KMS-11 (cell line): Measurements from ENCODE around the gene AK9.

Experiments
- H2AFZ ChIP-seq: fragments of 200-600 bp; sonication (generic); 2 replicates; pipeline ENCODE4 v1.6.1; 2016; ENCODE audit warnings: antibody characterized with exemption, mixed run types, low read depth
- H3K27ac ChIP-seq: fragments of 200-600 bp; sonication (generic); 2 replicates; pipeline ENCODE4 v1.6.1; 2016; ENCODE audit warnings: mild to moderate bottlenecking, mixed run types
- H3K27me3 ChIP-seq: fragments of 200-600 bp; sonication (generic); 2 replicates; pipeline ENCODE4 v1.6.1; 2017; ENCODE audit warnings: mild to moderate bottlenecking, low read depth, mixed run types, moderate library complexity; ENCODE audit not compliant: insufficient read depth
- H3K36me3 ChIP-seq: fragments of 200-600 bp; sonication (generic); 2 replicates; pipeline ENCODE4 v1.6.1; 2017; ENCODE audit warnings: mild to moderate bottlenecking, mixed run types; ENCODE audit not compliant: insufficient read depth
- H3K4me1 ChIP-seq: fragments of 200-600 bp; sonication (generic); 2 replicates; pipeline ENCODE4 v1.6.1; 2016; ENCODE audit warnings: mild to moderate bottlenecking, low read depth, mixed run types; ENCODE audit not compliant: poor library complexity, severe bottlenecking
- H3K4me2 ChIP-seq: fragments of 200-600 bp; sonication (generic); 2 replicates; pipeline ENCODE4 v1.7.0; 2016; ENCODE audit warnings: mild to moderate bottlenecking, mixed run types
- H3K4me3 ChIP-seq: fragments of 200-600 bp; sonication (generic); IDR thresholded peaks from 2 replicates; pipeline ENCODE4 v1.6.1; 2017; ENCODE audit warnings: low read depth, low read length, mixed read lengths; ENCODE audit not compliant: insufficient read depth
- H3K79me2 ChIP-seq: fragments of 200-600 bp; sonication (generic); 2 replicates; pipeline ENCODE4 v1.6.1; 2016; ENCODE audit warnings: low read depth, mixed run types; ENCODE audit not compliant: insufficient read depth
- H3K9ac ChIP-seq: fragments of 200-600 bp; sonication (generic); 2 replicates; pipeline ENCODE4 v1.6.1; 2016; ENCODE audit warnings: mild to moderate bottlenecking, mixed run types
- H4K20me1 ChIP-seq: fragments of 200-600 bp; sonication (generic); 2 replicates; pipeline ENCODE4 v1.6.1; 2016; ENCODE audit warnings: mild to moderate bottlenecking, mixed run types; ENCODE audit not compliant: insufficient read depth
- TF ChIP-seq, protein P1 (sequence below): fragments of 200-600 bp; sonication (generic); conservative IDR thresholded peaks from 2 replicates; pipeline ENCODE4 v1.6.1; 2017; ENCODE audit warnings: low read depth, mild to moderate bottlenecking, antibody characterized with exemption, low read length, moderate library complexity, mixed read lengths

AK9 gene

DNA sequence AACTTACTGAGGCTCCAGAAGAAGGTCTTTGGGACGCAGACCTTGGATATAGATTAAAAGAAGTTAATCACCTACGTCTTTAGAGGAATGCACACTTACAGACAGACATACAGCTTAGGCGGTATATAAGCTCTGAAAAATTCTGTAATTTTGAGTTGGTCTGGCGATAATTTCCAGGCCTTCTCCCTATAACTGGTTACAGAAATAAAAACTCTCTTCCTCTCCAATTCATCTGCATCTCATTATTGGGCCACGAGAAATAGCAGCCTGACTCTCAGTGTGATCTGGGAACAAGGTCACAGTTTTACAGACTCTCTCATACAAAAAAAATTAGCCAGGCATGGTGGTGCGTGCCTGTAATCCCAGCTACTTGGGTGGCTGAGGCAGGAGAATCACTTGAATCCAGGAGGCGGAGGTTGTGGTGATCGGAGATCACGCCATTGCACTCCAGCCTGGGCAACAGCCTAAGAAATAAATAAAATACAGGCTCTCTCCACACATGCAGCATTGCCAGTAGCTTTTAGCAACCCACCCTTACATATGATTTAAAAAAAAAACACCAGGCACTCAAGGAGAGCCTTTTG is 212.7 kb downstream of the AK9 start:
- H3K4me2 ChIP-seq: peak overlapping the region; percentile 50
- H3K36me3 ChIP-seq: no peaks in the 10 kb centered on the region
- no peak overlapping the region for H2AFZ ChIP-seq
- no peak overlapping the region for H3K9ac ChIP-seq
- no peak overlapping the region for H3K4me3 ChIP-seq
- peaks cover 64% of the 10 kb centered on the region for H3K79me2 ChIP-seq
- H3K4me1 ChIP-seq: peaks cover 57% of the 10 kb centered on the region
- H3K27ac ChIP-seq: no peak overlapping the region
- TF ChIP-seq, protein P1, sequence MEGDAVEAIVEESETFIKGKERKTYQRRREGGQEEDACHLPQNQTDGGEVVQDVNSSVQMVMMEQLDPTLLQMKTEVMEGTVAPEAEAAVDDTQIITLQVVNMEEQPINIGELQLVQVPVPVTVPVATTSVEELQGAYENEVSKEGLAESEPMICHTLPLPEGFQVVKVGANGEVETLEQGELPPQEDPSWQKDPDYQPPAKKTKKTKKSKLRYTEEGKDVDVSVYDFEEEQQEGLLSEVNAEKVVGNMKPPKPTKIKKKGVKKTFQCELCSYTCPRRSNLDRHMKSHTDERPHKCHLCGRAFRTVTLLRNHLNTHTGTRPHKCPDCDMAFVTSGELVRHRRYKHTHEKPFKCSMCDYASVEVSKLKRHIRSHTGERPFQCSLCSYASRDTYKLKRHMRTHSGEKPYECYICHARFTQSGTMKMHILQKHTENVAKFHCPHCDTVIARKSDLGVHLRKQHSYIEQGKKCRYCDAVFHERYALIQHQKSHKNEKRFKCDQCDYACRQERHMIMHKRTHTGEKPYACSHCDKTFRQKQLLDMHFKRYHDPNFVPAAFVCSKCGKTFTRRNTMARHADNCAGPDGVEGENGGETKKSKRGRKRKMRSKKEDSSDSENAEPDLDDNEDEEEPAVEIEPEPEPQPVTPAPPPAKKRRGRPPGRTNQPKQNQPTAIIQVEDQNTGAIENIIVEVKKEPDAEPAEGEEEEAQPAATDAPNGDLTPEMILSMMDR: no peak
- H4K20me1 ChIP-seq: no peaks in the 10 kb centered on the region
- no peaks in the 10 kb centered on the region for H3K27me3 ChIP-seq

DNA sequence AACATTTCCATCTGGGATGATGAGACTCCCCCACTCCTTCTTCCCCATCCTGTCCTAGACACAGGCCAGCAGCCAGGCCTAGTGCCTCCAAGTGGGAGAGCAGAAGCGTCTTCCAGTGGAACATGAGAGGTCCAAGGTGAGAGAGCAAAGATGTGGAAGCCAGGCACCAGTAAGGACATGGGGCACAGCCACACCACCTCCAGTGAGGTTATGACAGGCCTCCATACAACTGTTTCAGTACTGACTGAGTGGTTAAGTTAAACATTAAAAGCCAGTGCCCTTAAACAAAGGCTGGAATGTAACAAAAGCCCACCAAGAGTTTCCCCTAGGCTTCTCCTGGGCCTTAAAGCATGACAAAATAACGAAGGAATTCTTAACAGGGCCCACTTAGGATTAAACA is 213.3 kb downstream of the AK9 start:
- Histone ChIP-seq H3K4me2 (no peak overlapping the region), H3K36me3 (no peaks in the 10 kb centered on the region), H3K9ac (no peak overlapping the region), H3K4me3 (no peak overlapping the region), H3K4me1 (peaks cover 57% of the 10 kb centered on the region), H3K27ac (no peak overlapping the region), H3K79me2 (peaks cover 64% of the 10 kb centered on the region), H2AFZ (no peak overlapping the region), H4K20me1 (no peaks in the 10 kb centered on the region), H3K27me3 (no peaks in the 10 kb centered on the region)
- TF ChIP-seq, protein P1: no peak

DNA sequence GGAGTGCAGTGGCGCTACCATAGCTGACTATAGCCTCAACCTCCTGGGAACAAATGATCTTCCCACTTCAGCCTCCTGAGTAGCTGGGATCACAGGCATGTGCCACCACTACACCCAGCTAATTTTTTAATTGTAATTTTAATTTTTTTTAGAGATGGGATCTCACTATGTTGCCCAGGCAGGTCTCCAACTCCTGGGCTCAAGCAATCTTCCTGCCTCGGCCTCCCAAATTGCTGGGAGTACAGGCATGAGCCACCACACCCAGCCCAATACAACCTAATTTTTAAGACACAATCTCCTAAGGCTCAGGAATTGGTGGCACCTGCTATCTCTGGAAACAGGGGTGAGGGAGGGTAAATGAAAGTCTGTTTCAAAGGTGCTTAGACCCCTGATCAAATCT is 213.8 kb downstream of the AK9 start:
- Histone ChIP-seq H3K4me3 (no peak overlapping the region), H3K27me3 (no peaks in the 10 kb centered on the region), H4K20me1 (no peaks in the 10 kb centered on the region), H3K9ac (no peak overlapping the region), H3K4me2 (no peak overlapping the region), H3K36me3 (no peaks in the 10 kb centered on the region), H3K27ac (no peak overlapping the region), H3K79me2 (peaks cover 58% of the 10 kb centered on the region), H2AFZ (no peak overlapping the region), H3K4me1 (peaks cover 57% of the 10 kb centered on the region)
- TF ChIP-seq, protein P1: no peak

DNA sequence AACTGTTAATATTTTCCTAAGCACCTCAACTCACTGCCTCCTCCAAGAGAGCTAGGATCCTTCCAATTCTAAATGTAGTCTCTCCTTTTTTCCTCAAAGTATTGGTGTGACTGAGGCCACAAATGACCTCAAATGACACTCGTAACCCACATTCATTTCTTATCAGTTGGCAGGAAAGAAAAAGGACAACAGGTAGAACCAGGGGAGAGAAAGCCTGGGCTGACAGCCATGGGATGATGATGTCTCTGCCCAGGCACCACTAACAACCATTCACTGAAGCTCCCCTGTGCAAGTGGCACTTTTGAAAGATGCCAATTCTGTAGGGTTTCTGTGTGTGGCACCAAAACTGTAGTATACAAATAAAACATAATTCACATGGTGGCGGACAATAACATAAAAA is 215.4 kb downstream of the AK9 start:
- Histone ChIP-seq H3K4me3 (no peak overlapping the region), H3K36me3 (no peaks in the 10 kb centered on the region), H3K4me1 (peaks cover 41% of the 10 kb centered on the region), H4K20me1 (no peaks in the 10 kb centered on the region), H3K9ac (no peak overlapping the region), H3K79me2 (peaks cover 43% of the 10 kb centered on the region), H3K27ac (no peak overlapping the region), H2AFZ (no peak overlapping the region), H3K27me3 (no peaks in the 10 kb centered on the region), H3K4me2 (no peak overlapping the region)
- TF ChIP-seq, protein P1: no peak
